ENCODE results near the gene USP31.

The USP31 gene, protein sequence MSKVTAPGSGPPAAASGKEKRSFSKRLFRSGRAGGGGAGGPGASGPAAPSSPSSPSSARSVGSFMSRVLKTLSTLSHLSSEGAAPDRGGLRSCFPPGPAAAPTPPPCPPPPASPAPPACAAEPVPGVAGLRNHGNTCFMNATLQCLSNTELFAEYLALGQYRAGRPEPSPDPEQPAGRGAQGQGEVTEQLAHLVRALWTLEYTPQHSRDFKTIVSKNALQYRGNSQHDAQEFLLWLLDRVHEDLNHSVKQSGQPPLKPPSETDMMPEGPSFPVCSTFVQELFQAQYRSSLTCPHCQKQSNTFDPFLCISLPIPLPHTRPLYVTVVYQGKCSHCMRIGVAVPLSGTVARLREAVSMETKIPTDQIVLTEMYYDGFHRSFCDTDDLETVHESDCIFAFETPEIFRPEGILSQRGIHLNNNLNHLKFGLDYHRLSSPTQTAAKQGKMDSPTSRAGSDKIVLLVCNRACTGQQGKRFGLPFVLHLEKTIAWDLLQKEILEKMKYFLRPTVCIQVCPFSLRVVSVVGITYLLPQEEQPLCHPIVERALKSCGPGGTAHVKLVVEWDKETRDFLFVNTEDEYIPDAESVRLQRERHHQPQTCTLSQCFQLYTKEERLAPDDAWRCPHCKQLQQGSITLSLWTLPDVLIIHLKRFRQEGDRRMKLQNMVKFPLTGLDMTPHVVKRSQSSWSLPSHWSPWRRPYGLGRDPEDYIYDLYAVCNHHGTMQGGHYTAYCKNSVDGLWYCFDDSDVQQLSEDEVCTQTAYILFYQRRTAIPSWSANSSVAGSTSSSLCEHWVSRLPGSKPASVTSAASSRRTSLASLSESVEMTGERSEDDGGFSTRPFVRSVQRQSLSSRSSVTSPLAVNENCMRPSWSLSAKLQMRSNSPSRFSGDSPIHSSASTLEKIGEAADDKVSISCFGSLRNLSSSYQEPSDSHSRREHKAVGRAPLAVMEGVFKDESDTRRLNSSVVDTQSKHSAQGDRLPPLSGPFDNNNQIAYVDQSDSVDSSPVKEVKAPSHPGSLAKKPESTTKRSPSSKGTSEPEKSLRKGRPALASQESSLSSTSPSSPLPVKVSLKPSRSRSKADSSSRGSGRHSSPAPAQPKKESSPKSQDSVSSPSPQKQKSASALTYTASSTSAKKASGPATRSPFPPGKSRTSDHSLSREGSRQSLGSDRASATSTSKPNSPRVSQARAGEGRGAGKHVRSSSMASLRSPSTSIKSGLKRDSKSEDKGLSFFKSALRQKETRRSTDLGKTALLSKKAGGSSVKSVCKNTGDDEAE (N-terminal part only)

DNA sequence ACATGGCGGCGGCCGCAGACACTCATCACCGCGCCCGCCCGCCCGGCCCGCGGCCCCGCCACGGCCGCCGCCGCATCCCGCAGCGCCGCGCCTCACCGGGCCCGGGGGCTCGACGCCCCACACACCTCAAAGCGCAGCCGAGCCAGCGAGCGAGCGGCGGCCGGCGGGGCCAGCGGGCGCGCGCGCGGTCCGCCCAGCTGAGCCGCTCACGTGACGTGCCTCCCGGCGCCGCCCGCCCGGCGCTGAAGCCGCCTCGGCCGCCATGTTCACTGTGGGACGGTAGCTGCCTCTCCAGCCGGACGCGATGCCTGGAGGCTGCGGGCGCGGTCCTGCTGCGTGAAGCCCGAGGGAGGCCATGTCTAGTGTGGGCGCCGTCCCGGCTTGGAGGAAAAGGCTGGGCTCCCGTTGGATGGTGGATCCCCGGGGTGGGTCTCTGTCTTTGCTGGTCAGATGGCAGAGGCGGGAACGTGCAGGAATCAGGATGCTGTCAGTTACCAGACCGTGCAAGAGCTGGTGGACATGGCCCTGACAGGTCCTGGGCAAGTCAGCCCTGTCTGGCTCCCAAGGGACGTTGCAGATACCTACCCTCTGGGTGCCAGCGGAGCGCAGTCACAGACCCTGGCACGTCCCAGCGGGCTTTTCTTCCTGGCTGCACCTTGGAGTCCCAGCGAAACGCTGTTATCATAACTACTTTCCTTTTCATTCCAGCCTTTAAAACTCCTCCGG, at the start of gene USP31:
Gene USP31, minus strand, starts transcription at position 186 of the 726 bp plus-strand sequence. Its CDS starts 182 bp downstream, at position 4.
- DNase-seq = peak; percentile 93
- H3K4me1 Mint-ChIP-seq = peaks cover 34% of the 10 kb centered on the region
- peaks cover 9% of the 10 kb centered on the region for H3K27me3 Mint-ChIP-seq
- peak within 1 kb of the TSS; percentile 90 for H3K27ac Mint-ChIP-seq
- H3K4me3 Mint-ChIP-seq = peak within 1 kb of the TSS; percentile 96
- no peaks in the 10 kb centered on the region for H3K36me3 Mint-ChIP-seq
- no peaks in the 10 kb centered on the region for H3K9me3 Mint-ChIP-seq
- CTCF ChIA-PET = no interaction called here

DNA sequence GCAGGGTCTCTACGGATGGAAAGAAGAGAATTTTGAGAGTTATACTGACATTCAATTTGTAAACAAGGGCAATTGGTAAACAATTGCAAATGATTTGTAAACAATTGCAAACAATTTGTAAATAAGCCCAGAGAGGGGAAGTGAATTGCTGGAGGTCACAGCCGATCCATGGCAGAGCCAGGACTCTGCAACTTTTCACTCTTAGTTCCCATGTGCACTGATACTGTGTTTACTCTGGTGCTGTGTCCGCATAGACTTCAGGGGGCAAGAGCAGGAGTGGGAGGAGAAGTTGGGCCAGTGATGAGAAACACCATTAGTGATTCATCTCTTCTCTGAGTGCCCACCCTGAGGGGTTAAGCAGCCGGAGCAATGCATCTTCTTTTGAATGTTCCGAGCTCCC, 47.3 kb upstream of the USP31 start:
- DNase-seq = no peak
- no peaks in the 10 kb centered on the region for H3K4me1 Mint-ChIP-seq
- H3K36me3 Mint-ChIP-seq = no peaks in the 10 kb centered on the region
- CTCF ChIA-PET = no interaction called here
- no peak overlapping the region for H3K27ac Mint-ChIP-seq
- no peaks in the 10 kb centered on the region for H3K9me3 Mint-ChIP-seq
- H3K27me3 Mint-ChIP-seq = peaks cover 32% of the 10 kb centered on the region
- H3K4me3 Mint-ChIP-seq = no peak overlapping the region

DNA sequence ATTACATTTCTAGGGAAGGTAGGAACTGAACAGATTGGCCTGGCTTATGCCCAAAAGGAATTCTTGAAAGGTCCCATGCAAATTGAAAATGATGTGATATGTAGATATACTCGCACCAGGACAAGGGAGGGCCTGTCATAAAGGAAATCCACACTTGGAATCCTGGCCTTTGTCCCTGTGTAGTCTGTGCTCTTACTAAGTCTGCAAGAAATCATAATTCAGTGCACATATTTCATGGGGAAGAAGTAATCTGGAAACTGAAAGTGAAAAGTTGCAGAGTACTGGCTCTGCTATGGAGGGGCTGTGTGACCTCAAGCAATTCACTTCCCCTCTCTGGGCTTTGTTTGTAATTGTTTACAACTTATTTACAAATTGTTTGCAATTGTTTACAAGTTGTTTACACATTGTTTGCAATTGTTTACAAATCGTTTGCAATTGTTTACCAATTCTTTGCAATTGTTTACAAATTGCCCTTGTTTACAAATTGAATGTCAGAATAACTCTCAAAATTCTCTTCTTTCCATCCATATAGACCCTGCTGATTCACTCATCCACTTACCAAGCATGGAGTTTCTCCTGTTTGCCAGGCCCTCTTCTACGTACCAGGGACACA, 46.2 kb upstream of the USP31 start:
- Mint-ChIP-seq H3K9me3 (no peaks in the 10 kb centered on the region), H3K27me3 (peaks cover 36% of the 10 kb centered on the region), H3K27ac (no peak overlapping the region), H3K36me3 (no peaks in the 10 kb centered on the region), H3K4me3 (no peak overlapping the region), H3K4me1 (no peaks in the 10 kb centered on the region)
- CTCF ChIA-PET = interaction anchor here (0.5 kb wide), 1 partner anchor 733 kb away, joined by 3 read pairs; no protein-coding TSS in a partner anchor
- no peak for DNase-seq

DNA sequence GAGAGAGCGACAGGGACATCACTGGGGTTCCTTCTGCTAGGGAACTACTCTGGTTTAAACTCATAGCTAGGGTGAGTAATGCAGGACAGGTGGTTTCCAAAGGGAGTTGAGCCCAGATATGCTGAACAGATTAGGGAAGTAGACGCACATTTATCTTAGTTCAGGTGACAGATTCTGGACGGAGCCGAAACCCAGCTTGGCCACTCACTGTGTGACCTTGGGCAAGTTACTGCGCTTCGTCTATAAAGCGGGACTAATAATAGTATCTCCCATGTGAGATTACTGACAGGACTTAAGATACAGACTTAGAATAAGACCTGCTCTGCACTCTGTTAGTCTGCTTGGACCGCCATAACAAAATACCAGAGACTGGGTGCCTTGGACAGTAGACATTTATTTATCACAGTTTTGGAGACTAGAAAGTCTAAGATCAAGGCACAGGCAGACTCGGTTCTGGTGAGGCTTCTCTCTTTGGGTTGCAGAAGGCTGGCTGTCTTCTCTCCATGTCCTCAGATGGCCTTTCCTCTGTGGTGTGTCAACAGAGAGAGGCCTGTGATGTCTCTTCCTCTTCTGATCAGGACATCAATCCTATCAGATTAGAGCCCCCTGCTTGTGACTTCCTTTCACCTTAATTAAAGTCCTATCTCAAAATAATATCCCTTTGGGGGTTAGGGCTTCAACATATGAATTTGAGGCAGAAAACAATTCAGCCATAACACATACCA, 45.4 kb upstream of the USP31 start:
- Mint-ChIP-seq H3K27me3 (peaks cover 34% of the 10 kb centered on the region), H3K4me3 (no peak overlapping the region), H3K9me3 (no peaks in the 10 kb centered on the region), H3K27ac (no peak overlapping the region), H3K36me3 (no peaks in the 10 kb centered on the region), H3K4me1 (no peaks in the 10 kb centered on the region)
- no peak for DNase-seq
- CTCF ChIA-PET = no interaction called here

DNA sequence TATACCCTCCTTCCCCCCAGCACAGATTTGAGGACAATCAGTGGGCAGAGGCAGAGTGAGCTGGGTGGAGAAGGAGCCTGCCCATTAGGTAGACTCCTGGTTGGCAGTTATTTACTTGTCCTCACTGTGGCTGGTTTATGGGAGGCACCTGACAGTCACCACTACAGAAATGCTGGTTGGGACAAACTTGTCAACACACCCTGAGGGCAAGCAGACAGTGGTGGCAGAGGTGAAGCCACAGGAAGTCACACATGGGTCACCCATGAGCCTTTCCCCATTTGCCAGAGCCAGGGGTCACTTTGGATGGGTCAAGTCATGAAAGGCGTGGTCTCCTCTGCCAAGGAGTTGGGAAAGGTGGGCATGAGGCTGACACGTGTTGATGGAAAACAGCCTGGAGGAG, 39.7 kb upstream of the USP31 start:
- H3K36me3 Mint-ChIP-seq = no peaks in the 10 kb centered on the region
- no peak overlapping the region for H3K27ac Mint-ChIP-seq
- no peaks in the 10 kb centered on the region for H3K4me1 Mint-ChIP-seq
- DNase-seq = no peak
- H3K27me3 Mint-ChIP-seq = peaks cover 65% of the 10 kb centered on the region
- no peaks in the 10 kb centered on the region for H3K9me3 Mint-ChIP-seq
- CTCF ChIA-PET = no interaction called here
- no peak overlapping the region for H3K4me3 Mint-ChIP-seq

DNA sequence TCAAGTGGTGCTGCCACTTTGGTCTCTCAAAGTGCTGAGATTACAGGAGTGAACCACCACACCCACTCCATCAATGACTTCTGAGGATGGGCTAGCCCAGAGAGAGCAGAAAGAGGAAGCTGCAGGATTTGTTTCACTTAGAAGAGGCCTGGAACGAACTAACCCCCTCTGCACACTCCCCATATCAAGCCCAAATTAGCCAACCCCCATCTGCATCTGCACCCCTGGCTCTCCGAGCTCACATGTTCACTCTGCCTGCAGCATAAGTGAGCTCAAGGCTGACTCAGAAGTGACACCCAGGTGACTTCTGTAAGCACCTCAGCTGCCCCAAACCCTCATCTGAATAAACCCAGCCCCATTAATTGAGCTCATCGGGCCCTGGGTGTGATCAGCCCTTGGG, 38.1 kb upstream of the USP31 start:
- peaks cover 80% of the 10 kb centered on the region for H3K27me3 Mint-ChIP-seq
- H3K36me3 Mint-ChIP-seq = no peaks in the 10 kb centered on the region
- no peak overlapping the region for H3K27ac Mint-ChIP-seq
- H3K4me3 Mint-ChIP-seq = no peak overlapping the region
- H3K9me3 Mint-ChIP-seq = no peaks in the 10 kb centered on the region
- CTCF ChIA-PET = interaction anchor here (0.6 to 1.2 kb wide), 2 partner anchors 245 to 247 kb away, joined by 3 read pairs; no protein-coding TSS in a partner anchor
- DNase-seq = no peak
- no peaks in the 10 kb centered on the region for H3K4me1 Mint-ChIP-seq

DNA sequence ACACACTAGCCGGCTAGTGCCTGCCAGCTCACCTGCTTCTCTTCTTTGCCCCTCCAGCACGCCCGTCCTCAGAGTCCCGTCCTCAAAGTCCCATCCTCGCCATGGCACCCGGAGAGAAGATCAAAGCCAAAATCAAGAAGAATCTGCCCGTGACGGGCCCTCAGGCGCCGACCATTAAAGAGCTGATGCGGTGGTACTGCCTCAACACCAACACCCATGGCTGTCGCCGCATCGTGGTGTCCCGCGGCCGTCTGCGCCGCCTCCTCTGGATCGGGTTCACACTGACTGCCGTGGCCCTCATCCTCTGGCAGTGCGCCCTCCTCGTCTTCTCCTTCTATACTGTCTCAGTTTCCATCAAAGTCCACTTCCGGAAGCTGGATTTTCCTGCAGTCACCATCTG, 36.9 kb upstream of the USP31 start:
- DNase-seq = no peak
- no peaks in the 10 kb centered on the region for H3K9me3 Mint-ChIP-seq
- no peaks in the 10 kb centered on the region for H3K36me3 Mint-ChIP-seq
- H3K4me3 Mint-ChIP-seq = no peak overlapping the region
- peaks cover 8% of the 10 kb centered on the region for H3K4me1 Mint-ChIP-seq
- H3K27ac Mint-ChIP-seq = no peak overlapping the region
- peaks cover 81% of the 10 kb centered on the region for H3K27me3 Mint-ChIP-seq
- CTCF ChIA-PET = interaction anchor here (1.2 kb wide), 1 partner anchor 248 kb away, joined by 3 read pairs; no protein-coding TSS in a partner anchor

DNA sequence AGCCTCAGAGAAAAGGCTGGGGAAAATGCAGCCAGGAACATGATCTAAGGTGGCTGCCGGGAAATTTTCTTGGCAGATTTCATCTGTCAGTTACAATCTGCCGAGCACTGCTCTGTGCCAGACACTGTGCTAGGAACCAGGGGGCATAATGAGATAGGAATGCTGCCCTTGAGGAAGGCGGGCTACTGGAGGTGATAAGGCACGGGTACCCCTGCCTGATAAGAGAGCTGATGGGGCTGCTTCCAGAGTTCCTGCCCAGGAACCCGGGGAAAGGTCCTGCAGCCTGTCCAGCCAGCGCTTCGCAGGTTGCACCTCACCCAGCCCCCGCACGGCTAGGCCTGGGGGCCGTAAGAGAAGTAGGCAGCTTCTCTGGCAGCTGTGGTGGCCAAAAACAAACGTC, 36.4 kb upstream of the USP31 start:
- H3K4me3 Mint-ChIP-seq = no peak overlapping the region
- H3K4me1 Mint-ChIP-seq = peaks cover 8% of the 10 kb centered on the region
- H3K27me3 Mint-ChIP-seq = peaks cover 80% of the 10 kb centered on the region
- no peaks in the 10 kb centered on the region for H3K36me3 Mint-ChIP-seq
- no peaks in the 10 kb centered on the region for H3K9me3 Mint-ChIP-seq
- no peak for DNase-seq
- CTCF ChIA-PET = interaction anchor here (5.8 kb wide), 1 partner anchor 249 kb away, joined by 89 read pairs; no protein-coding TSS in a partner anchor
- no peak overlapping the region for H3K27ac Mint-ChIP-seq

DNA sequence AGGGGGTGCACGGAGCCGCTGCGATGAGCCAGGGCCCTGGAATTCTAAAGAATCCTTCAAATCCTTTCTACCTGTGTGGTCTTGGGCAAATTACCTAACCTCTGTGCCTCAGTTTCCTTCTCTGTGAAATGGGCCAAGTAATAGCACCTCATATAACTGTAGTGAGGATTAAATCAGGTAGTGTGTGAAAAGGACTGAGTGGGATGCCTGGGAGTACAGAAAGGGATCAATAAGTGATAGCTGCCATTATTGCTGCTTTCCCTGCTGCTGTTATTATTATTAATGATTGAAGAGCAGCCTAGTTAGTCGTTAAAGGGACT, 34.3 kb upstream of the USP31 start:
- no peak overlapping the region for H3K4me3 Mint-ChIP-seq
- no peak for DNase-seq
- H3K27me3 Mint-ChIP-seq = peaks cover 75% of the 10 kb centered on the region
- H3K27ac Mint-ChIP-seq = no peak overlapping the region
- CTCF ChIA-PET = interaction anchor here (0.7 to 5.8 kb wide), 2 partner anchors 251 to 284 kb away, joined by 3 to 89 read pairs; no protein-coding TSS in a partner anchor
- H3K4me1 Mint-ChIP-seq = peaks cover 8% of the 10 kb centered on the region
- H3K36me3 Mint-ChIP-seq = no peaks in the 10 kb centered on the region
- no peaks in the 10 kb centered on the region for H3K9me3 Mint-ChIP-seq

DNA sequence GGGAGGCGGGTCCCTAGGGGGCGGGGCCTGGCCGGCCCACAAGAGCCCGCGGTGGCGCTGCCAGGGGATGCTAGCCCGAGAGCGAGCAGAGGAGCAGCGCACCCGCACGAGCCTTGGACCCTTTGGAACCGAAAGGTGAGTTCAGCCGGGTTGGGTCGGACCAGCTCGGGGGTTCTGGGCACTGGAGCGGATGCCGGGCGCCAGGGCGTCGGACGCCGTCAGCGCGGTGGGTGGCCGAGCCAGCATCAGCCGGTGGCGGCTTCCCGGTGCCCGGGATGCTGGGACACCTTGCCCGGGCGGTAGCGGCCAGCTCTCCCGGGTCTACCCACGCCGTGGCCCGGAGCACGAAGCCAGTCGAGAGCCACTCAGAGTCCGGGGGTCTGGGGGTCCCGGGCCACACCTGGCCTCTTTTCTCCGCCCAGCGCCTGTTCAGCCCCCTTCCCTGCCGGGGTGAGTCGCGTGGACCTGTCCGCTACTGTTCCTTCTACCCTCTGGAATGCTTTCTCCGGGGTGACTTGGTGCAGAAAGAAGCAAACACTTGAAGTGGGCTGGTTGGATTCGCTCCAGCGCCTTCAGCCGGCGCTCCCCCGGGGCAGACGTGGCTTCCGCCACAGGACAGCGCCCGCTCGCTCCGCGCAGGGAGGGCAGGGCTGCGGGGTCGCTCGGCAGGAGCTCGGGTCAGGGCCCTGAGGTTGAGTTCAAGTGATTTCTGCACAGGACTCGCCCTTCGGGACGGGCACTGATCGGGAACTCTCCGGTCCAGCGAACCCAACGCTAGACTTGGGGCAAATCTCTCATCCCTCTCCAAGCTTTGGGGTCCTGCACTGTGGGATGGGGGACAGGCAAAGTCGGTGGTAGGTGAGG, 33.7 kb upstream of the USP31 start, which contains the start of gene SCNN1G:
Gene SCNN1G, plus strand, starts transcription at position 67 of the 864 bp plus-strand sequence. CDS start 3,527 bp downstream, outside the sequence.
- no peaks in the 10 kb centered on the region for H3K36me3 Mint-ChIP-seq
- H3K27ac Mint-ChIP-seq = no peak within 1 kb of the TSS
- peaks cover 79% of the 10 kb centered on the region for H3K27me3 Mint-ChIP-seq

DNA sequence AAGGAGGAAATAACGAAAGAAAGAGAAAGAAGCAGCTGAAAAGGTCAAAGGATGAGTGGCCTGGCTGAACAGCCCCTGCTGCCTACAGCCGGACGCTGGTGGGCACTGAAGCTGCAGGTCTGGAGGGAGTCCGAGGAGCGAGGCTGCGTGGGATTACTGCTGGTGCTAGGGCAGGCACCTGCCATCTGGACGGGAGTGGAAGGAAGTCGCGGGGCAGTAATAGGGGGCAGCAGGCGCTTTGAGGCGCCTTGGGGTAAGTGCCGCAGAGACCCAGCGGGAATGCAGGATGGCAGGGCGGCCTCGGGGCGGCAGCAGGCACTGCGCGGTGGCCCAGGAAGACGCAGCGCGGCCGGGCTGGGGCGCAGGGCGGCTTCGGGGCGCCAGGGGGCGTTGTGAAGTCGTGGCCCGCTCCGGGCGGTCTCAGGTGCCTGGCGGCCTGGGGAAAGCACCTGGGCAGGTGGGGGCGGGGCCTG, 33.0 kb upstream of the USP31 start:
- CTCF ChIA-PET = interaction anchor here (1.1 to 5.8 kb wide), 3 partner anchors 26 to 253 kb away, joined by 3 to 89 read pairs (median 3); no protein-coding TSS in a partner anchor
- no peaks in the 10 kb centered on the region for H3K36me3 Mint-ChIP-seq
- DNase-seq = peak; percentile 84
- no peak overlapping the region for H3K27ac Mint-ChIP-seq
- H3K4me1 Mint-ChIP-seq = peaks cover 8% of the 10 kb centered on the region
- no peak overlapping the region for H3K4me3 Mint-ChIP-seq
- H3K27me3 Mint-ChIP-seq = peaks cover 74% of the 10 kb centered on the region
- H3K9me3 Mint-ChIP-seq = no peaks in the 10 kb centered on the region

More for the DNA sequence above, 33.7 kb upstream of the USP31 start, which contains the start of gene SCNN1G:
- H3K4me1 Mint-ChIP-seq = peaks cover 8% of the 10 kb centered on the region
- no peak for DNase-seq
- CTCF ChIA-PET = interaction anchor here (0.7 to 5.8 kb wide), 4 partner anchors 26 to 361 kb away, joined by 3 to 89 read pairs (median 4); no protein-coding TSS in a partner anchor
- no peaks in the 10 kb centered on the region for H3K9me3 Mint-ChIP-seq
- H3K4me3 Mint-ChIP-seq = no peak within 1 kb of the TSS
